TTC549 (cell line): ENCODE measurements around the gene KLF5.
"Not testable (repeated sequence)": the region's sequence is repeated elsewhere in the genome, so short reads cannot be mapped to it uniquely, and the experiment has no call there.

ENCODE experiments used
- FAIRE-seq: peaks from 2 replicates; lab custom pipeline; 2012; peaks lifted over from hg19 to GRCh38; lab: Jason Lieb, UNC

The KLF5 gene

GRCh38 chr13:73058736-73059459 lies at the start of gene KLF5:
TSS of gene KLF5 (plus strand) at chr13:73059005. CDS start at chr13:73059328, 323 bp downstream.
- no peak for FAIRE-seq

- no peak for FAIRE-seq
Measured at GRCh38 chr13:73011751-73012150, 47.1 kb upstream of the KLF5 start.

GRCh38 chr13:73015805-73016204 lies 43.0 kb upstream of the KLF5 start:
- no peak for FAIRE-seq

DNA sequence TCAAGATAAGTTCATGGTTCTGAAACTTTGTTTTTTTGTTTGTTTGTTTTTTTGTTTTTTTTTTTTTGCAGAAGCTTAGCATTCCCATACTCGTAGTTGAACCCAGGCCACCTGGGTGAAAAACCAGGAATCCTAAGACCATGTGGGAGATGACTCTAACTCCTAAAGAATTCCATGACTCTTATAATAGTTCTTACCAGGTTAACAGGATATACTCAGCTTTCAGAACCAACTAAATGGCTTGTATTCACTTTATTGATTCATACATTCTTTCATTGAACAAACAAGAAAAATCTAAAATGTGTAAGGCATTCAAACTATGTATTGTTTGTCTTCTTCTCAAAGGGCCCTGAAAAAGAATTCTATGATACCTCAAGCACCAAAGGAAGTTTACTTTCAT lies 40.5 kb upstream of the KLF5 start:
- FAIRE-seq = no peak

GRCh38 chr13:73025217-73026012 lies 33.4 kb upstream of the KLF5 start:
- FAIRE-seq = no peak

- no peak for FAIRE-seq
Measured at GRCh38 chr13:73034901-73035300, 23.9 kb upstream of the KLF5 start.

- no peak for FAIRE-seq
Measured at GRCh38 chr13:73035660-73036059, 23.1 kb upstream of the KLF5 start.

DNA sequence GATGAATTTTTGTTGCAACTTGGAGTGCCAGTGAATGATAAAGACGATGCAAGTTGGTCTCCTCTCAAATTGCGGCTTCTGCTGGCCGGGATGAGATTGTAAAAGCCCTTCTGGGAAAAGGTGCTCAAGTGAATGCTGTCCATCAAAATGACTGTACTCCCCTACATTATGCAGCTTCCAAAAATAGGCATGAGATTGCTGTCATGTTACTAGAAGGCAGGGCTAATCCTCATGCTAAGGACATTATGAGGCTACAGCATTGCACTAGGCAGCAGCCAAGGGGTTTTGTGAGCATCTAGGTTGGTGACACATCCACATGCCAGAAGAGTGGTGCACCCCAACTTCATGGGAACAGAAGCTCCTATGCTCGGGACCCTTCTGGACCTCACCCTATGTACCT lies 22.2 kb upstream of the KLF5 start:
- no peak for FAIRE-seq

DNA sequence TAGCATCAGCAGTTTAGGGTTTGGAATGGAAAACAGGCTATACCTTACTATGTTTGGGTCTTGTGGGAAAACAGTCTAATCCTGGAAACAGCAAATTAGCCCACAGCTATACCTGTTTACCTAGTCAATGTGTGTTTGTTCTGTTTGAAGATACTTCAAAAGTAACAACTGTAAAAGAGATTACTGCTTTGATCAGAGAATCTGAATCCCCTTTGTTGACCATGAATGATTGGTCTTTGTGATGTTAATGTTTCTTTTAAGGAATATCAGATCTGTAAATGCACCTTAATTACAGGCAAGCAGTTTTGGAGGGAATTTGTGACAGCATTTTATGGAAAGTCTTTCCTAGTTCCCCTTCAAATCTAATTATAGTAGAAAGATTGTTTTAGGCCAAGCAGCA lies 20.7 kb upstream of the KLF5 start:
- FAIRE-seq = no peak

- no peak for FAIRE-seq
Measured at GRCh38 chr13:73039201-73040108, 19.4 kb upstream of the KLF5 start.

- no peak for FAIRE-seq
Measured at GRCh38 chr13:73040484-73040883, 18.3 kb upstream of the KLF5 start.

GRCh38 chr13:73040968-73041596 lies 17.7 kb upstream of the KLF5 start:
- FAIRE-seq = no peak

DNA sequence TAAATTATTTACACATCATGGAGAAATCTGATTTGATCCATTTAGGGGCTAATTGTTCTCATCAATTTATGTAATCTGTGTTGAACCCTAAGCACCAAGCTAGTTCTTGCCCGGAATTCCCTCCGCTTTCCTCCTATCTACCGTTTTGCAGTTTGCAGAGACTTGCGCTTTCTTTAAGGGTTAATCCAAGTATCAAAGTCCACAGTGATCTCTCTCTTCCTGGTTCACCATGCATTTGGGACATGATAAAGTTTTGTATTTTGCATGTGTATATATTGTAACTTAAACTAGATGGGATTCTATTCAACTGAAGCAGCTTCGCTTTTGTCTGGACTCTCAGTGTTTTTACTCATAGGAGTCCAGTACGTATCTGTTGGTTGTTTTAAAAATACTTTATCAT lies 13.8 kb upstream of the KLF5 start:
- FAIRE-seq = no peak

DNA sequence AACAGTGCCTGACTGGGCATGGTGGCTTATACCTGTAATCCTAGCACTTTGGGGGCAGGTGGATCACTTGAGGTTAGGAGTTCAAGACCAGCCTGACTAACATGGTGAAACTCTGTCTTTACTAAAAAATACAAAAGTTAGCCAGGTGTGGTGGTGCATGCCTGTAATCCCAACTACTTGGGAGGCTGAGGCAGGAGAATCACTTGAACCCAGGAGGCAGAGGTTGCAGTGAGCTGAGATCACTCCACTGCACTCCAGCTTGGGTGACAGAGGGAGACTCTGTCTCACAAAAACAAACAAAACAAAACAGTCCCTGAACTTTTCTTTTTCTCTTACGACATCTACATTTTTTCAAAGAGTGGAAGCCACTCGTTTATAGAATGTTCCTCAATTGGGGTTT lies 10.2 kb upstream of the KLF5 start:
- not testable (repeated sequence) for FAIRE-seq

GRCh38 chr13:73054712-73055111 lies 4.1 kb upstream of the KLF5 start:
- FAIRE-seq = no peak

DNA sequence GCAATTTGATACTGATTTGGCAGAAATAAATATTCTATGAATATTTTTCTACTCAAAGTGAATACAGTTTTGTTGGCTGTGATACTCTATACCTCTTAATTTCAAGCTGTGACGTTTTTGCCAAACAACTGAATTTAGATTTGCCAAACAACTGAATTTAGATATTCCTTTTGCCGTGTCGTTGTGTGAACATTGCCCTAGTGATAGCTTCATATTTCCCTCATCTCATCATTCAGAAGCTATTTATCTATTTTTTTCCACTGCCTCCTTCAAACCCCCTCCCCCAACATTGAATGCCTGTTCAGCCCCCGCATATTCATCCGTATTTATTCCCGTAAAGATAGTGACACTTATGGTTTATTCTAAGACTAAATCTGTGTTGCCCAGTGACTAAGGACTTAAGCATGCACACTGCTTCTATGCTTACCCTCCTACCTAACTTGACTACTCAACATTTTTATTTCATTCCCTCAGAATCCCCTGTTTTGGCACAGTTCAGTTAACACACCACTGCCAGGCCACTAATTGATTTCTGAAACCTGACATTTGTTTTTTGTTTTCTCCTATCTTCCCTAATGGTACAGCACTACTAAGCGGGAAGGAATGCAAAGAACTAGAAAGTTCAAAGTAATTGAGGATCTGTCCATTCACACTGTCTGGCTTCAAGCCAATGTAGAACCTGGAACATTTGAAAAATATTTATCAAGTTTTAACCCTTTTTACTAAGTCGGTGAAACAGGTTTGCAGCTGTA lies 2.8 kb upstream of the KLF5 start:
- FAIRE-seq = no peak

GRCh38 chr13:73056565-73056962 lies 2.2 kb upstream of the KLF5 start:
- no peak for FAIRE-seq

GRCh38 chr13:73057284-73058063 lies 1.3 kb upstream of the KLF5 start:
- no peak for FAIRE-seq

DNA sequence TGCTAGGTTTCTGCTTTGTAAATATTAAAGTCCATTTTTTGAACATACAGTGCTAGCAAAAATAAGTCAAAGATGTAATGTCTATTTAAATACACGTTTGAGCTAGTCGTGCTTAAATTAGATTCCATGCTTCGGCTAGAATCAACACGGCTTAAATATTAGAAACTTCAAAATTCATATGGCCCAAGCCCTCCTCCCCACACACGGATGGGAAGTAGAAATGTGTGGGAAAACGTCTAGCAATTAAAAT lies 816 bp upstream of the KLF5 start:
- no peak for FAIRE-seq

DNA sequence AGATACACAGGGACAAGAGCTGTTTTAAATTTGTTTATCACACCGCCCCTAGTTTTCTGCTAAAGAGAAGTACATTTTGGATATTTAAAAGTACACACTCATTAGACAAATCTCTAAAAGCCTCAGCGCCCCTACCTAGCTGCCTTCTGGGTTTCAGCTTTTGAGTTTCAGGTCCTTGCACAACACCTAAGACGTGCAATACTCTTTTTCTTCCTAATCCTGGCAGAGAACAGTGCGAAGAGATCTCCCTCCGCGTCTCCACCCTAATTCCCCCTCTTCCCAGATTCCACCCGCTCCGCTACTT lies 421 bp upstream of the KLF5 start:
- no peak for FAIRE-seq
